ENCODE data around the gene SARDH. TPM values are rescaled to one million over a fixed set of nuclear protein-coding genes. Genes with fewer than 3 reads are reported as not detected.
"Not testable (repeated sequence)": the region's sequence is repeated elsewhere in the genome, so short reads cannot be mapped to it uniquely, and the experiment has no call there.

Gene SARDH
- total RNA-seq, 1 donor from 2014 or later: 5.0 TPM

GRCh38 chr9:133677126-133678010, 60.8 kb downstream of the SARDH start:
- H3K36me3 Mint-ChIP-seq (ENCODE audit: low read depth, unreplicated experiment): peaks cover 3% of the 10 kb centered on the region
- peaks cover 9% of the 10 kb centered on the region for H3K27me3 Mint-ChIP-seq (ENCODE audit: unreplicated experiment)
- no peak overlapping the region for H3K4me3 Mint-ChIP-seq (ENCODE audit: unreplicated experiment)
- no peak overlapping the region for H3K27ac Mint-ChIP-seq (ENCODE audit: unreplicated experiment)
- TF ChIP-seq CTCF (IDR thresholded peaks at IDR 0.05; ENCODE audit: unreplicated experiment): no peak
- DNase-seq (ENCODE audit: low spot score): no peak
- H3K9me3 Mint-ChIP-seq (ENCODE audit: unreplicated experiment): no peaks in the 10 kb centered on the region
- H3K4me1 Mint-ChIP-seq (ENCODE audit: unreplicated experiment): peaks cover 13% of the 10 kb centered on the region

GRCh38 chr9:133676450-133676849, 61.7 kb downstream of the SARDH start:
- H3K27ac Mint-ChIP-seq (ENCODE audit: unreplicated experiment): no peak overlapping the region
- no peak for TF ChIP-seq CTCF (IDR thresholded peaks at IDR 0.05; ENCODE audit: unreplicated experiment)
- peaks cover 7% of the 10 kb centered on the region for H3K36me3 Mint-ChIP-seq (ENCODE audit: low read depth, unreplicated experiment)
- no peak for DNase-seq (ENCODE audit: low spot score)
- peaks cover 11% of the 10 kb centered on the region for H3K27me3 Mint-ChIP-seq (ENCODE audit: unreplicated experiment)
- no peaks in the 10 kb centered on the region for H3K9me3 Mint-ChIP-seq (ENCODE audit: unreplicated experiment)
- peaks cover 13% of the 10 kb centered on the region for H3K4me1 Mint-ChIP-seq (ENCODE audit: unreplicated experiment)
- H3K4me3 Mint-ChIP-seq (ENCODE audit: unreplicated experiment): no peak overlapping the region

- H3K4me3 Mint-ChIP-seq (ENCODE audit: unreplicated experiment); H3K9me3 Mint-ChIP-seq (ENCODE audit: unreplicated experiment); H3K36me3 Mint-ChIP-seq (ENCODE audit: low read depth, unreplicated experiment); H3K27ac Mint-ChIP-seq (ENCODE audit: unreplicated experiment); DNase-seq (ENCODE audit: low spot score): not testable (repeated sequence)
- peaks cover 13% of the 10 kb centered on the region for H3K4me1 Mint-ChIP-seq (ENCODE audit: unreplicated experiment)
- peaks cover 11% of the 10 kb centered on the region for H3K27me3 Mint-ChIP-seq (ENCODE audit: unreplicated experiment)
Observed at GRCh38 chr9:133675796-133676195, 62.4 kb downstream of the SARDH start.

GRCh38 chr9:133674091-133674490, 64.1 kb downstream of the SARDH start:
- no peak overlapping the region for H3K4me3 Mint-ChIP-seq (ENCODE audit: unreplicated experiment)
- no peak for TF ChIP-seq CTCF (IDR thresholded peaks at IDR 0.05; ENCODE audit: unreplicated experiment)
- peaks cover 13% of the 10 kb centered on the region for H3K4me1 Mint-ChIP-seq (ENCODE audit: unreplicated experiment)
- no peak for DNase-seq (ENCODE audit: low spot score)
- peaks cover 7% of the 10 kb centered on the region for H3K36me3 Mint-ChIP-seq (ENCODE audit: low read depth, unreplicated experiment)
- H3K27ac Mint-ChIP-seq (ENCODE audit: unreplicated experiment): no peak overlapping the region
- peaks cover 13% of the 10 kb centered on the region for H3K27me3 Mint-ChIP-seq (ENCODE audit: unreplicated experiment)
- no peaks in the 10 kb centered on the region for H3K9me3 Mint-ChIP-seq (ENCODE audit: unreplicated experiment)

GRCh38 chr9:133673258-133673655, 64.9 kb downstream of the SARDH start:
- H3K27me3 Mint-ChIP-seq (ENCODE audit: unreplicated experiment): peaks cover 11% of the 10 kb centered on the region
- no peak overlapping the region for H3K4me3 Mint-ChIP-seq (ENCODE audit: unreplicated experiment)
- DNase-seq (ENCODE audit: low spot score): no peak
- no peak overlapping the region for H3K27ac Mint-ChIP-seq (ENCODE audit: unreplicated experiment)
- H3K9me3 Mint-ChIP-seq (ENCODE audit: unreplicated experiment): no peaks in the 10 kb centered on the region
- peaks cover 8% of the 10 kb centered on the region for H3K4me1 Mint-ChIP-seq (ENCODE audit: unreplicated experiment)
- peaks cover 7% of the 10 kb centered on the region for H3K36me3 Mint-ChIP-seq (ENCODE audit: low read depth, unreplicated experiment)
- no peak for TF ChIP-seq CTCF (IDR thresholded peaks at IDR 0.05; ENCODE audit: unreplicated experiment)
